GM18526 (cell line): Measurements from ENCODE around the gene F3.

Experiments
- POLR2A ChIP-seq: IDR thresholded peaks from 3 replicates; pipeline ENCODE4 v1.6.1; 2011; ENCODE audit not compliant: insufficient read length; ENCODE audit errors: extremely low read depth

F3 gene

DNA sequence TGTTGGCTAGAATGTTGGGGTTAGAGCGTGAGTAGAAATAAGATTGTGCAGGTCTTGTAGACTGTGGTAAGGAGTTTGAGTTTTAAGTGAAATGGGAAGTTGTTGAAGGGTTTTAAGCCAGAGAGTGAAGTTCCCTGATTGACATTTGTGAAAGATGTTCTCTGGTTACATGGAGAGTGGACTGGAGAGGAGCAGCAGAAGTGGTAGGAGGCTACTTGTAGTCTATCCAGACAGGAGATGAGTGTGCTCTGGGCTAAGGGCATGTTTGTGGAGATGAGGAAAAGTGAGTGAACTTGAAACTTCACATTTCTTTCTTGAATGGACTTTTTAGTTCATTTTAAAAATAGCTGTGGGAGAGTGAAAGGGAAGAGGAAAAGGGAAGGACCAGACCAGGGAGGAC lies 37.0 kb downstream of the F3 start:
- no peak for TF ChIP-seq POLR2A

DNA sequence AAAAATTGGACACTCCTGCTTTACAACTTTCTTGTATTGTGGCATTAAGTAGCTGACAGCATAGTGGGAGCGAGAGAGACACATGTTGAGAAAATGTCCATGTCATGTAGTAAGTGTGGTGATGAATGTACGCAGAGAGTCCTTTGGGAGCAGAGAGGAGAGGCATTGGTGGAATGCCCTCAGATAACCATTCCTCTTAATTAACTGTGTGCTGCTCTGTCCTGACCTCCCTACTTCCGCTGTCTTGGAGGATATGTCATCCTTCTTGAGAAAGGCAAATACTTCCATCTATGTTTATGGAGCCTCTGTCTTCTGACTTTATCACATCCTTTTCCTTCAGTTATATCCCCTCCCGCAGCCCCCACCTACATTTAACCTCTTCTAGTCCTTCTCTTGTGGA lies 38.4 kb downstream of the F3 start:
- TF ChIP-seq POLR2A = no peak

DNA sequence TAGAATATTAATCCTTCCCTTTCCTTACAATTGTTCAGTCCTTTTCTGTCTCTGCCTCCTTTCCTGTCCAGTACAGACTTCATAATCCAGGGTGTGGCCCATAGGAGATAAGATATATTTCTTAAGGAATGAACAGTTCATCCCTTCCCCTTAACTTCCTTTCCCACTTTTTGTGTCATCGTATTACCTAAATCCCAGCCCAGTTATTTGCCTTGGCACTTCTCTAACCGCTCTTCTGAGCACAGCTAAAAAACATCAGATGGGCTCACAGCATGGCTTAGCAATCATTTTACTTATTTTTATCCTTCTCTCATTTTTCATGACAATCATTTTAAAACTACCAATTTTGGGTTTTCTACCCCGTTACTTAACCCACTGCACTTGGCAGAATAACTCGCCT lies 39.6 kb downstream of the F3 start:
- no peak for TF ChIP-seq POLR2A

DNA sequence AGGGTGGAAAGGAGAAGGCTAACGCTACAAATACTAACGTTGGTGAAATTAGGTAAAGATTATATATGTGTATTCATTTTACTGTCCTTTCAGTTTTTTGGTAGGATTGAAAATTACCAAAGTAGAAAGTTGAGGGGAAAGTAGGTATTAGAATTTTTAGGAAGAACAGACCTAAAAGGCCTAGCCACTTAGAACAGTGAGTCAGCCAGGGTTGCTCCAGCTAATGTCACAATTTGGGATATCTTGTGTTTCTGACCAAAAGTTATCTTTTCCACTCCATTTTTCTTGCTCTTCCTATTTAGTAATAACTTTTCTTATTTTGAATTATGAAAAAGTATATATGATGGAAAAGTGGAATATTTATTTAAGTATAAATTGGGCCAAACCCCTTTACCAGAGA lies 40.1 kb downstream of the F3 start:
- TF ChIP-seq POLR2A = no peak

DNA sequence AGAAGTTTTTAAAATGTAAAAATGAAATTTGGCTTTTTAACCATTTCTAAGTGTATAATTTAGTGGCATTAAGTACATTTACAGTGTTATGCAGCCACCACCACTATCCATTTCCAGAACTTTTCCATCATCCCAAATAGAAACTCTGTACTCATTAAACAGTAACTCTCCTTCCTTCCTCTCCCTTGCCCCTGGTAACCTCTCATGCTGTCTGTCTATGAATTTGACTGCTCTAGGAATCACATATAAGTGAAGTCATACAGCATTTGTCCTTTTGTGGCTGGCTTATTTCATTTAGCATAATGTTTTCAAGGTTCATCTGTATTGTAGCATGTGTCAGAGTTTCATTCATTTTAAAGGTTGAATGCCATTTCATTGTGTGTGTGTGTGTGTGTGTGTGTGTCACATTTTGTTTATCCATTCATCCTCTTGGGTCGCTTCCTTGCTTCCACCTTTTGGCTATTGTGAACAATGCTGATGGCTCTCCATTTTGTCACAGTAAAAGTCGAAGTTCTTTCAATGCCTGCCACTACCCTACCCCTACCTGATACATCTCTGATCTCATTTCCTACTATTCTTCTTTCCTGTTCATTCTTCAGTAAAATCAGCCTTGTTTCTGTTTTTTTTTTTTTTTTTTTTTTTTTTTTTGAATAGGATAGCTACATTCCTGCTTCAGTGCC lies 45.3 kb downstream of the F3 start:
- TF ChIP-seq POLR2A = no peak

DNA sequence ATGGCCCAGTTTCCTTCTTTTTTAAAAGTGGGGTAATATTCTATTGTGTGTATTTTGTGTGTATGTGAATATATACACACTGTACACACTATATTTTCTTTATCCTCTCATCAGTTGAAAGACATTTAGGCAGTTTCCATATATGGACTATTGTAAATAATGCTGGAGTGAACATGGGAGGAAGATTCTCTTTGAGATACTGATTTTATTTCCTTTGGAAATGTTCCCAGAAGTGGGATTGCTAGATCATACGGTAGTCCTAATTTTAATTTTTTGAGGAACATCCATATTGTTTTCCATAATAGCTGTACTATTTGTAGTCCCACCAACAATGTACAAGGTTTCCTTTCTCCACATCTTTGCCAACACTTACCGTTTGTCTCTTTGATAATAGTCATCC lies 51.0 kb downstream of the F3 start:
- TF ChIP-seq POLR2A = no peak

DNA sequence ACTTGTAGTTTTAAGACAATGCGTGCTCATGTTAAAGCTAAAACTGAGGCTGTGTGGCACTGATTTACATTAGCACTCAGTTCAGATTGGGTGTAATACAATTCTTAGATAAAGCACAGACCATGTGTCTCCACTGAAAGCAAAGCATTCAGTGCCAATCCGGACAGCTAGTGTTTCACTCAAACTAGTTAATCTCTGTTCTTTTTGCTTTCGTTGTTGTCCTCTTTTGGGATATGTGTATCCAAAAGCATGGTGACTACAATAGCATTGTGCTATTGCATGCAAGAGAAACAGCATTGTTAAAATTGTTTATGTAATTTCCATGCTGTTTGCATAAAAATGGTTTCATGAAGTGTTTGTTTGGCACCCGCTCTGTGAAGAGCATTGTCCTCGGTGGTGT lies 54.6 kb downstream of the F3 start:
- no peak for TF ChIP-seq POLR2A

DNA sequence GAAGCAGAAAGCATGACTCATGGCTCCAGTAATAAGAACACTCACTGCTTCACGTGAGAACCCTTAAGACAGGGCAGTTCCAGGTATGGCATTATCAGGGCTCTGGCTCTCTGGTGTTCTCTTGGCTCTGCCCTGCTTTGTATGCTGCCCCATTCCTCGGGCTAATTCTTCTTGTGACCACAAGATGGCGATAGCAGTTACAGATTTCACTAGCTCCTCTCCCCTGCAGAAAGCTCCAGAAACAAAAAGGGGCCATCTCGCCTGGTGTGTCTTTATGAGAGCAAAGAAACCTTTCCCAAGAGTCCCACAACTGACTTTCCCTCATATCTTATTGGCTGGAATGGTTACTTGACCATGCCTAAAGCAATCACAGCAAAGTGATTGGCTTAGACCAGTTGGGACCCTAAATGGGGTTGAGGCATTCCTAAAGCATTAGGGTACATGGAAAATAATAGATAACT lies 60.1 kb downstream of the F3 start:
- TF ChIP-seq POLR2A = no peak

DNA sequence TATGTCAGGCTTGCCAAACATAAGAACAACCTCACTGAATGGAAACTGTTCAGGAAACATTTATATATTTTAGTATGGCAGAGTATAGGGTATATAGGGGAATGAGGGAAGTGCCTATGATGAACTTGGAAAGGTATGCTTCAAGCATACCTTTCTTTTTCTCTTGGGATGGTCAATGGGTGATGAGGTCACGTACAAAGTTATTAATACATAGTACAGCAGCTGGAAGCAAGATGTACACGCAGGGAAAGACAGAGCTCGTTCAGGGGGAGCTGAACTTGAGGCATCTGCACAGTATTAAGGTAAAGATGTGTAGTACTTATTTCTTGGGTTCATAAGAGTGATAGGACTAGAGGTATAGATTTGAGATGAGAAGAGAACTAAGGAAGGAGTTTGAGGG lies 61.9 kb downstream of the F3 start:
- TF ChIP-seq POLR2A = no peak
